OCI-LY7 (cell line): ENCODE results near the gene SRPRB.

Source experiments
- EZH2phosphoT487 ChIP-seq: fragments of 200-600 bp; sonication (generic); IDR thresholded peaks from 2 replicates; pipeline ENCODE4 v1.6.1; 2018; ENCODE audit warnings: low read depth, borderline replicate concordance, mild to moderate bottlenecking, mixed run types, antibody characterized with exemption, low read length, moderate library complexity, mixed read lengths
- TF ChIP-seq, protein P1 (sequence below): fragments of 200-600 bp; sonication (generic); conservative IDR thresholded peaks from 2 replicates; pipeline ENCODE4 v1.5.1; 2014; ENCODE audit warnings: mild to moderate bottlenecking, antibody characterized with exemption, low read length, moderate library complexity, mixed read lengths

DNA sequence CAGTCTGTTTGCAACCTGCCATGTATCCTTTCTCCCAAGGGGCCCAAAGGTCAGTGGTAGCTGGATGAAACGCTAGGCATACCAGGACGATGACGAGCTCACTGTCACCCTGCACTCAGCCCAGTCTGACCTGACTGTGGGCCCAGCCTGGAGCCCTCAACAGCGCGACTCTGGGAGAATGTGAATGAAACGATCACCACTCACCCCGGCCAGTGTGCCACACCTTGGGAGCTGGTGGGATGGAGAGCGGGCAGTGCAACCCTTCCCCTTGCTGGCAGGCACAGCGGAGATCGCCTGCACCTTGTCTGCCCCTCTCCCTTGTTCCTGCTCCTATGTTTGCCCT lies 27.2 kb downstream of the SRPRB start:
- TF ChIP-seq, protein P1, sequence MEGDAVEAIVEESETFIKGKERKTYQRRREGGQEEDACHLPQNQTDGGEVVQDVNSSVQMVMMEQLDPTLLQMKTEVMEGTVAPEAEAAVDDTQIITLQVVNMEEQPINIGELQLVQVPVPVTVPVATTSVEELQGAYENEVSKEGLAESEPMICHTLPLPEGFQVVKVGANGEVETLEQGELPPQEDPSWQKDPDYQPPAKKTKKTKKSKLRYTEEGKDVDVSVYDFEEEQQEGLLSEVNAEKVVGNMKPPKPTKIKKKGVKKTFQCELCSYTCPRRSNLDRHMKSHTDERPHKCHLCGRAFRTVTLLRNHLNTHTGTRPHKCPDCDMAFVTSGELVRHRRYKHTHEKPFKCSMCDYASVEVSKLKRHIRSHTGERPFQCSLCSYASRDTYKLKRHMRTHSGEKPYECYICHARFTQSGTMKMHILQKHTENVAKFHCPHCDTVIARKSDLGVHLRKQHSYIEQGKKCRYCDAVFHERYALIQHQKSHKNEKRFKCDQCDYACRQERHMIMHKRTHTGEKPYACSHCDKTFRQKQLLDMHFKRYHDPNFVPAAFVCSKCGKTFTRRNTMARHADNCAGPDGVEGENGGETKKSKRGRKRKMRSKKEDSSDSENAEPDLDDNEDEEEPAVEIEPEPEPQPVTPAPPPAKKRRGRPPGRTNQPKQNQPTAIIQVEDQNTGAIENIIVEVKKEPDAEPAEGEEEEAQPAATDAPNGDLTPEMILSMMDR, result no peak
- no peak for TF ChIP-seq EZH2phosphoT487
